Measurements from ENCODE around the gene MPND.

MPND gene

GRCh38 chr19:4362831-4363545, 19.6 kb downstream of the MPND start:
- TF ChIP-seq GATA2 (IDR thresholded peaks at IDR 0.05; ENCODE audit: low read depth, low read length) (no peak), GATA3 (IDR thresholded peaks at IDR 0.05; ENCODE audit: low read depth, low read length) (no peak)

DNA sequence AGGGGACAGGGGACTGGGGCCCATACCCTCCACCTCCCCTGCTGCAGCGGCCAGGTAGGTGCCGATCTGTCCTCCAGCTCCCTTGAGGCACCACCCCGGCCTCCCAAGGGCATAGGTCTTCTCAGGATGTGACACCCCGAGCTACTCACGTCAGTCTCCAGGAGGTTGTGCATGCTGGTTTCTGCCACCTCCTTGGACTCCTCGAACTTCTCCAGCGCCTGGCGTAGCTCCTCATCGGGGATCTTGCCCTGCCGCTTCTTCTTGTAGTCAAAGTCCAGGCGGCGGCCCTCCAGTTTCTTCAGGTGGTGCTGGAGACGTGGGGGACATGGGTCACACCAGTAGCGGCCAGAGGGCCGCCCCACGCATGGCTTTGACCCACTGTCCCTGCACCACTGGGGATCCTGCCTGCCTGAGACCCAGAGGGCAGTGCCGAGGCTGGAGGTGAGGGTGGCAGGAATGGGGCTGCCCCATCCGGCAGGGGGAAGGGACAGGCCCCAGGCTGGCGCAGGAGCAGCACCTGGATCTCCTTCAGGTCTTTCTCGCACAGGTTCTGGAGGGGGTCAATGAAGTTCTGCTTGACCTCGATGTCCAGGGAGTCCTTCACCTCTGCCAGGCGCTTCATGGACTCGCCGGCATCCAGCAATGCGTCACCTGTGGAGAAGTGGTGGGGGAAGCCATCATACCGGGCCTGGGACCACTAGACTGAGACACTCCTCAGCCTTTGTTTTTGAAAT, 20.4 kb downstream of the MPND start:
- TF ChIP-seq GATA2 (IDR thresholded peaks at IDR 0.05; ENCODE audit: low read depth, low read length), result no peak

DNA sequence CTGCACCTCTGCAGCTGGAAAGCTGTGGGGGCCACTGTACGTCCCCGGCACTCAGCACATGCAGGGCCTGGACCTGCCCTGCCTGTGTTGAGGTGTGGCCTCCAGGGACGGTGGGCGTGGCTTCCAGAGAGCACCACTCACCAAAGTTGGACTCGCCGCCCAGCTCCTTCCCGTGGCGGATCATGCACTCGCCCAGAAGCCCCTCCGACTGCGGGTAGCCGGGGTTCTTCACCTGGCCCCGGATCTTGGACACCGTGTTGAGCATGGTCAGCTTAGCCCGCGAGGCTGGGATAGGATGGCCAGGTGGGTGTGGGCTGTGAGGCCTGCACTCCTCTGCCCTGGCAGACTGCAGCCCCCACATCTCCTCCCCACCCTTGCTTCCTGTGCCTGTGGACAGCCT, 22.0 kb downstream of the MPND start:
- TF ChIP-seq GATA2 (IDR thresholded peaks at IDR 0.05; ENCODE audit: low read depth, low read length) (no peak), GATA3 (IDR thresholded peaks at IDR 0.05; ENCODE audit: low read depth, low read length) (no peak)

DNA sequence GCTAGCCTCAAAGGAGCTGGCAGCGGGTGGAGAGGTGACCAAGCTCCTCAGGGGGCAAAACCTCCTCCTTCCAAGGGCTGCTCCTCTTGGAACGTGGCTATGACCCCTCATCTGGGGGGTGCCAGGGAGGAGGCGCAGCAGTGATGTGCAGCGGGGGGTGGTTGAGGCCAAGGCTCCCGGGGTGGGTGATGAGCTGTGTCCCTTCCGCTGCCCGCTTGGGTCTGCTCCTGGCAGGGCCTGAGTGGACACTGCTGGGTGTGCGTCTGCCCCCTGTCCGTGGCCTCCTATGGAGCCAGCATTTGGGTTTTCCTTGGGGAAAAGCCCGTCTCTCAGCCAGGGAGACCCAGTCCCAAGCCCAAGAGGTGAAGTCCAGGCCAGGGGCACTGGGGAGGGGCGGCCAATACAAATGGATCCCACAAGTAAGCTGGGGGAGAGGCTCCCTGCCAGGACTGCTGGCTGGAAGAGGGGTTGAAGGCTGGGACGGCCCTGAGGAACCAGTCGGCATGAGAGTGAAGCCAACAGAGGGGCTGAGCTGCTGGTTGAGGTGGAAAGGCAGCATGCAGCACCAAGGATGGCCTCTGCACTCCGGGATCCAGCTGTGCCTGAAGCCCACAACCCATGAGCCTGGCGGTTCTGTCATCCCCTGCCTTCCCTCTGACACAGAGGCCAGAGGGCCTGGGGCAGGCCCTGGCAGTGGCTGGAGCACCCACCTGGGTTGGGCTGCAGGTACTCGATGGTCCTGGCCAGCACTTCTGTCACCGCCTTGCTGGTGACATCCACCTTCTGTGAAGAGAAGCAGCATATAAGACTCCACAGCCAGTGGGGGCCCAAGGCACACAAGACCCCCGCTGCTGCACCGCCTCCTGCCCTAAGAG, 22.7 kb downstream of the MPND start:
- TF ChIP-seq GATA2 (IDR thresholded peaks at IDR 0.05; ENCODE audit: low read depth, low read length), result no peak
- no peak for TF ChIP-seq GATA3 (IDR thresholded peaks at IDR 0.05; ENCODE audit: low read depth, low read length)

DNA sequence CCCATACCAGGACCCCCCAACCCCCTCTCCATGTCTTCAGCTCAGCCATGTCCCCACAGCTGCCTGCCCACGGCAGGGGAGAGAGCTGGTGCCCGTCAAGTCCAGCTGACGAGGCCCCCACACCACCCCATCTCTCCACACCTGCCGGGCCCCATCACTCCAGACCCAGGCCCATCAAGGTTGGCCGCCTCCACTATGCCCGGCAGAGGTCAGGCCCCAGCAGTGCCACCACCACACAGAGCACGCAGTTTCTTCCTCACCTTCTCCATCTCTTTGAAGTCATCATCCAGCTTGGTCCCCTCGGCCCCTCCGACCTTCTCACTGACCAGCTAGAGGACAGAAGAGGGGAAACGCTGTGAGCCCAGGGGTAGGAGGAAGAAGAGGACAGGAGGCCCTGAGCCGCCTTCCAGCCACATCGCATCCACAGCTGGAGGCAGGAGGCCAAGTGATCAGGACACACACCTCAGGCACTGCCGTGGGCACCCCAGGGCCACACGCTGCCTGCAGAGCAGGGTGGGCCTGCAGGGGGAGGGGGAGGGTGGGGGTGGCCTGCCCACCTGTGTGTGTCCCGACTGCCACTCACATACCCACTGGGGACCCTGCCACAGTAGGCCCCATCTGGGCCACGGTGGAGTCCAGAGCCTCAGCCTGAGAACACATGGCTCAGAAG, 23.4 kb downstream of the MPND start:
- no peak for TF ChIP-seq GATA2 (IDR thresholded peaks at IDR 0.05; ENCODE audit: low read depth, low read length)
- TF ChIP-seq GATA3 (IDR thresholded peaks at IDR 0.05; ENCODE audit: low read depth, low read length), result no peak

DNA sequence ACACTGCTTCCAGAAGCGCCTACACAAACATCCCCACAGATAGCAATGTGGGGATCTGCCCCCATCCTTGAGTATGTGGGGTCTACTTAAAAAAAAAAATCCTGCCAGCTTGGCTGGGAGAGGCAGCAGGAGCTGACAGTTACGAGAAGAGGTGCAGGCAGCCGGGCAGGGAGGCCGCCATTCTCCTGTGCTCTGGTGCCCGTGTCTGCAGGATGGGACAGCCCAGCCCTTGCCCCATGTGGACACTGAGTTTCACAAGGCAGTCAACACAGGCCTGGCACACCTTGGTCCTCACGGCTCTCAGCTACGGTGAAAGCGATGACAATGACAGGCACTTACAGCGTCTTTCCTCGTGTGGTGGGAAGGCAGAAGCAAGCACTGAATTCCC, 24.0 kb downstream of the MPND start:
- TF ChIP-seq GATA3 (IDR thresholded peaks at IDR 0.05; ENCODE audit: low read depth, low read length), result no peak
- TF ChIP-seq GATA2 (IDR thresholded peaks at IDR 0.05; ENCODE audit: low read depth, low read length), result no peak

- TF ChIP-seq GATA3 (IDR thresholded peaks at IDR 0.05; ENCODE audit: low read depth, low read length), result no peak
- TF ChIP-seq GATA2 (IDR thresholded peaks at IDR 0.05; ENCODE audit: low read depth, low read length), result no peak
Measured at GRCh38 chr19:4367781-4368127, 24.4 kb downstream of the MPND start.

GRCh38 chr19:4368128-4368820, 24.9 kb downstream of the MPND start:
- TF ChIP-seq GATA2 (IDR thresholded peaks at IDR 0.05; ENCODE audit: low read depth, low read length) (no peak), GATA3 (IDR thresholded peaks at IDR 0.05; ENCODE audit: low read depth, low read length) (no peak)

GRCh38 chr19:4369109-4369887, 25.9 kb downstream of the MPND start:
- no peak for TF ChIP-seq GATA2 (IDR thresholded peaks at IDR 0.05; ENCODE audit: low read depth, low read length)
- TF ChIP-seq GATA3 (IDR thresholded peaks at IDR 0.05; ENCODE audit: low read depth, low read length), result no peak

- TF ChIP-seq GATA3 (IDR thresholded peaks at IDR 0.05; ENCODE audit: low read depth, low read length) (no peak), GATA2 (IDR thresholded peaks at IDR 0.05; ENCODE audit: low read depth, low read length) (no peak)
Measured at GRCh38 chr19:4369888-4370260, 26.5 kb downstream of the MPND start.

DNA sequence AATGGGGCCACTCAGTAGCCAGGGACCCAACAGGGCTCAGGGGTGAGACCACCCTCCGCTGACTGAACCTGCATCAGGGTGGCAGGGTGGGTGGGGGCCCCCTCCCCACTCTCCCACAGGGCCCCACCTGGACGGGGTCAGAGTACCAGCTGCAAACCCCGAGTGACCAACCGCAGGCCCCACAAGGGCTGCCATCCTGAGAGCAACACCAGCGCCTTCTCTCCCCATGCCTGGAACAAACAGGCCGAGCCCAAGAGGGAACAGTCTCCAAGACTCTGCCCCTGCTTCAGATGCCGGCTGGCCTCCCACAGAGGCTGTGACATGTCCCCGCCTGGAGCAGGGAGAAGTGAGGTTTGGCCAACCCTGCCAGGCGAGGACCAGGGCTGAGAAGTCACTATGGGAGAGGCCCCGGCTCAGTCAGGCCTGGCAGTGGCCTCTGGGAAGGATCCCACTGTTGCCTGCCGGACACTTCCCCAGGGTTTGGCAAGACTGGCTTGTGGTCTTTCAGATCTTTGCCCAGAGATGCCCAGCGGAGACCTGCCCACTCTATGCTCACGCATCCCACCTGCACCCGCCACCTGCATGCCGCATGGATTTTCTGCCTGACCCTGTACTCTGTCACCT, 27.2 kb downstream of the MPND start:
- TF ChIP-seq GATA2 (IDR thresholded peaks at IDR 0.05; ENCODE audit: low read depth, low read length) (no peak), GATA3 (IDR thresholded peaks at IDR 0.05; ENCODE audit: low read depth, low read length) (no peak)
